Activated effector memory CD4-positive, alpha-beta T cell treated with Interleukin-2 at 50 U/mL for 16 hours (primary cell): ENCODE results near the gene PRODH.
A peak's percentile ranks its signal among the peaks of the same experiment; 100 is the strongest.
"Not testable (repeated sequence)": the region's sequence is repeated elsewhere in the genome, so short reads cannot be mapped to it uniquely, and the experiment has no call there.

Experiments
- DNase-seq: peaks from one replicate; pipeline ENCODE4 v3.0.0-alpha.2; 2020

PRODH gene

GRCh38 chr22:18954303-18954989 lies 18.4 kb upstream of the PRODH start:
- DNase-seq, result peak; percentile 34

- DNase-seq, result not testable (repeated sequence)
These were observed 17.0 kb upstream of the PRODH start for GRCh38 chr22:18953128-18953527.

- DNase-seq, result no peak
These were observed 15.9 kb upstream of the PRODH start for GRCh38 chr22:18952022-18952421.

GRCh38 chr22:18950141-18950540 lies 14.0 kb upstream of the PRODH start:
- DNase-seq, result no peak

GRCh38 chr22:18947905-18948304 lies 11.8 kb upstream of the PRODH start:
- DNase-seq, result no peak

- not testable (repeated sequence) for DNase-seq
These were observed 11.0 kb upstream of the PRODH start for GRCh38 chr22:18947105-18947504.

GRCh38 chr22:18938691-18939090 lies 2.6 kb upstream of the PRODH start:
- not testable (repeated sequence) for DNase-seq

GRCh38 chr22:18934688-18935087 lies 1.4 kb downstream of the PRODH start:
- DNase-seq, result not testable (repeated sequence)

GRCh38 chr22:18933914-18934313 lies 2.2 kb downstream of the PRODH start:
- DNase-seq, result no peak

- no peak for DNase-seq
These were observed 4.0 kb downstream of the PRODH start for GRCh38 chr22:18931905-18932652.

GRCh38 chr22:18929459-18929858 lies 6.6 kb downstream of the PRODH start:
- no peak for DNase-seq

- DNase-seq, result no peak
These were observed 8.5 kb downstream of the PRODH start for GRCh38 chr22:18927573-18927972.

GRCh38 chr22:18927020-18927419 lies 9.1 kb downstream of the PRODH start:
- DNase-seq, result no peak

GRCh38 chr22:18925368-18926064 lies 10.6 kb downstream of the PRODH start:
- no peak for DNase-seq

GRCh38 chr22:18920257-18920902 lies 15.7 kb downstream of the PRODH start:
- not testable (repeated sequence) for DNase-seq

- not testable (repeated sequence) for DNase-seq
These were observed 18.3 kb downstream of the PRODH start for GRCh38 chr22:18917818-18918217.

- DNase-seq, result not testable (repeated sequence)
These were observed 20.5 kb downstream of the PRODH start for GRCh38 chr22:18915550-18915949.

- not testable (repeated sequence) for DNase-seq
These were observed 21.5 kb downstream of the PRODH start for GRCh38 chr22:18914558-18914957.

- not testable (repeated sequence) for DNase-seq
These were observed 23.7 kb downstream of the PRODH start for GRCh38 chr22:18912264-18912946.

- DNase-seq, result not testable (repeated sequence)
These were observed 24.6 kb downstream of the PRODH start for GRCh38 chr22:18911535-18911934.

- no peak for DNase-seq
These were observed 26.5 kb downstream of the PRODH start for GRCh38 chr22:18909556-18909955.

- DNase-seq, result no peak
These were observed 29.2 kb downstream of the PRODH start for GRCh38 chr22:18906896-18907295.

GRCh38 chr22:18906410-18906745 lies 29.7 kb downstream of the PRODH start:
- not testable (repeated sequence) for DNase-seq
